Astrocyte (in vitro differentiated cells and primary cell): Measurements from ENCODE around the gene RPL18. TPM values are rescaled to one million over a fixed set of nuclear protein-coding genes. Genes with fewer than 3 reads are reported as not detected.

Source experiments
- DNase-seq: peaks from one replicate; pipeline ENCODE4 v3.0.0-alpha.2; 2010; ENCODE audit warnings: low read depth
- FAIRE-seq: peaks from 2 replicates; lab custom pipeline; 2011; peaks lifted over from hg19 to GRCh38; lab: Jason Lieb, UNC
- H2AFZ ChIP-seq: 2 replicates; pipeline ENCODE4 v1.6.0; 2012; ENCODE audit warnings: low read depth, low read length, inconsistent platforms
- H3K27ac ChIP-seq: 2 replicates; pipeline ENCODE4 v1.5.1; 2011; ENCODE audit warnings: low read depth, low read length, inconsistent platforms
- H3K27me3 ChIP-seq: 2 replicates; pipeline ENCODE4 v1.6.0; 2011; ENCODE audit warnings: low read length, inconsistent platforms; ENCODE audit not compliant: insufficient read depth
- H3K36me3 ChIP-seq: 2 replicates; pipeline ENCODE4 v1.5.1; 2011; ENCODE audit warnings: low read length, inconsistent platforms; ENCODE audit not compliant: insufficient read depth
- H3K4me1 ChIP-seq: 2 replicates; pipeline ENCODE4 v1.5.1; 2011; ENCODE audit warnings: low read length, inconsistent platforms; ENCODE audit not compliant: insufficient read depth
- H3K4me2 ChIP-seq: 2 replicates; pipeline ENCODE4 v1.6.0; 2012; ENCODE audit warnings: low read length, inconsistent platforms
- H3K4me3 ChIP-seq: 2 replicates; pipeline ENCODE4 v1.5.1; 2011; ENCODE audit warnings: low read depth, mild to moderate bottlenecking, low read length, inconsistent platforms; ENCODE audit not compliant: insufficient read depth
- H3K79me2 ChIP-seq: 2 replicates; pipeline ENCODE4 v1.6.0; 2012; ENCODE audit warnings: mild to moderate bottlenecking, low read length, inconsistent platforms; ENCODE audit not compliant: insufficient read depth
- H3K9ac ChIP-seq: 2 replicates; pipeline ENCODE4 v1.6.0; 2012; ENCODE audit warnings: mild to moderate bottlenecking, low read length, inconsistent platforms
- H3K9me3 ChIP-seq: 2 replicates; pipeline ENCODE4 v1.5.1; 2012; ENCODE audit warnings: low read depth, mild to moderate bottlenecking, low read length, inconsistent platforms; ENCODE audit not compliant: insufficient read depth
- H4K20me1 ChIP-seq: 2 replicates; pipeline ENCODE4 v1.6.0; 2012; ENCODE audit warnings: low read length, inconsistent platforms; ENCODE audit not compliant: insufficient read depth
- H3K27ac Mint-ChIP-seq: one replicate; pipeline ENCODE4 v1.8.0; 2021; ENCODE audit warnings: mild to moderate bottlenecking, mixed read lengths; ENCODE audit not compliant: unreplicated experiment
- H3K27me3 Mint-ChIP-seq: one replicate; pipeline ENCODE4 v1.8.0; 2021; ENCODE audit warnings: low read depth, mixed read lengths; ENCODE audit not compliant: unreplicated experiment
- H3K36me3 Mint-ChIP-seq: one replicate; pipeline ENCODE4 v1.8.0; 2021; ENCODE audit warnings: low read depth, mixed read lengths; ENCODE audit not compliant: unreplicated experiment
- H3K4me1 Mint-ChIP-seq: one replicate; pipeline ENCODE4 v1.8.0; 2021; ENCODE audit warnings: low read depth, mixed read lengths; ENCODE audit not compliant: unreplicated experiment
- H3K4me3 Mint-ChIP-seq: one replicate; pipeline ENCODE4 v1.8.0; 2021; ENCODE audit warnings: mild to moderate bottlenecking, moderate library complexity, mixed read lengths; ENCODE audit not compliant: unreplicated experiment
- H3K9me3 Mint-ChIP-seq: one replicate; pipeline ENCODE4 v1.8.0; 2021; ENCODE audit warnings: mild to moderate bottlenecking, mixed read lengths; ENCODE audit not compliant: unreplicated experiment
- CTCF ChIP-seq: IDR thresholded peaks from 2 replicates; pipeline ENCODE4 v1.5.1; 2011; ENCODE audit warnings: low read depth, mild to moderate bottlenecking, inconsistent platforms, low read length, moderate library complexity; ENCODE audit not compliant: insufficient read depth
- EZH2 ChIP-seq: IDR thresholded peaks from 2 replicates; pipeline ENCODE4 v1.6.1; 2012; ENCODE audit warnings: mild to moderate bottlenecking, low read length, inconsistent platforms; ENCODE audit not compliant: insufficient read depth
- total RNA-seq: library from RNA; stranded (reverse); gene quantifications from 2 replicates; pipeline ENCODE4 v1.2.1, GENCODE V29; 2021

RPL18 gene
- total RNA-seq, 1 donor from 2014 or later: 1,102 TPM

- Histone ChIP-seq H3K4me1 (peaks cover 34% of the 10 kb centered on the region), H4K20me1 (no peaks in the 10 kb centered on the region), H2AFZ (peak overlapping the region; percentile 88), H3K9ac (peak overlapping the region; percentile 80), H3K36me3 (no peaks in the 10 kb centered on the region), H3K4me3 (peak overlapping the region; percentile 64), H3K79me2 (no peaks in the 10 kb centered on the region), H3K27ac (peak overlapping the region; percentile 42), H3K27me3 (peaks cover 3% of the 10 kb centered on the region), H3K4me2 (peak overlapping the region; percentile 88), H3K9me3 (no peaks in the 10 kb centered on the region)
- H3K4me1 Mint-ChIP-seq: peaks cover 3% of the 10 kb centered on the region
- no peak for FAIRE-seq
- TF ChIP-seq EZH2 (no peak), CTCF (no peak)
- H3K9me3 Mint-ChIP-seq: no peaks in the 10 kb centered on the region
- H3K27me3 Mint-ChIP-seq: peaks cover 5% of the 10 kb centered on the region
- DNase-seq: peak; percentile 97
- H3K36me3 Mint-ChIP-seq: no peaks in the 10 kb centered on the region
- peak overlapping the region; percentile 83 for H3K4me3 Mint-ChIP-seq
- H3K27ac Mint-ChIP-seq: peak overlapping the region; percentile 99
Measured at GRCh38 chr19:48637449-48637947, 18.5 kb upstream of the RPL18 start.

- Histone ChIP-seq H2AFZ (peak within 1 kb of the TSS; percentile 88), H3K27ac (peak within 1 kb of the TSS; percentile 42), H3K4me1 (peaks cover 34% of the 10 kb centered on the region), H3K9ac (peak within 1 kb of the TSS; percentile 80), H3K79me2 (no peaks in the 10 kb centered on the region), H3K36me3 (no peaks in the 10 kb centered on the region), H3K4me2 (peak within 1 kb of the TSS; percentile 88), H3K27me3 (peaks cover 3% of the 10 kb centered on the region), H3K4me3 (peak within 1 kb of the TSS; percentile 64), H3K9me3 (no peaks in the 10 kb centered on the region), H4K20me1 (no peaks in the 10 kb centered on the region)
- H3K4me3 Mint-ChIP-seq: peak within 1 kb of the TSS; percentile 83
- peaks cover 3% of the 10 kb centered on the region for H3K4me1 Mint-ChIP-seq
- H3K9me3 Mint-ChIP-seq: no peaks in the 10 kb centered on the region
- peaks cover 5% of the 10 kb centered on the region for H3K27me3 Mint-ChIP-seq
- FAIRE-seq (no peak), DNase-seq (no peak)
- no peaks in the 10 kb centered on the region for H3K36me3 Mint-ChIP-seq
- peak within 1 kb of the TSS; percentile 99 for H3K27ac Mint-ChIP-seq
- TF ChIP-seq CTCF: no peak
Measured at GRCh38 chr19:48636859-48637448, 18.0 kb upstream of the RPL18 start, which contains the start of gene DBP. TSS of gene DBP (minus strand) at chr19:48637379. CDS start at chr19:48636994, 385 bp downstream.
